GM23338 (cell line): ENCODE measurements around the gene CHST10. TPM values are rescaled to one million over a fixed set of nuclear protein-coding genes. Genes with fewer than 3 reads are reported as not detected.

Experiments
- ATAC-seq: fragments of 200-7000 bp; cut with Tn5 transposase; 3 replicates; pipeline ENCODE4 v1.9.1; 2020
- DNase-seq: peaks from one replicate; pipeline ENCODE4 v3.0.0-alpha.2; 2015; ENCODE audit warnings: low spot score
- H2AFZ ChIP-seq: fragments of 200-600 bp; sonication (generic); 2 replicates; pipeline ENCODE4 v1.8.0; 2016; ENCODE audit warnings: antibody characterized with exemption, mild to moderate bottlenecking, moderate library complexity
- H3F3A ChIP-seq: fragments of 200-600 bp; sonication (generic); replicated peaks from 2 replicates; pipeline ENCODE4 v1.8.0; 2017; ENCODE audit warnings: antibody characterized with exemption, mixed run types, low read depth
- H3K27ac ChIP-seq: fragments of 200-600 bp; sonication (generic); 2 replicates; pipeline ENCODE4 v1.6.1; 2016; ENCODE audit warnings: low read depth
- H3K27me3 ChIP-seq: fragments of 200-600 bp; sonication (generic); 2 replicates; pipeline ENCODE4 v1.8.0; 2016; ENCODE audit warnings: mild to moderate bottlenecking, mixed run types, moderate library complexity; ENCODE audit not compliant: insufficient read depth
- H3K36me3 ChIP-seq: fragments of 200-600 bp; sonication (generic); 2 replicates; pipeline ENCODE4 v1.8.0; 2016; ENCODE audit warnings: mild to moderate bottlenecking; ENCODE audit not compliant: insufficient read depth
- H3K4me1 ChIP-seq: fragments of 200-600 bp; sonication (generic); 2 replicates; pipeline ENCODE4 v1.8.0; 2016; ENCODE audit warnings: mild to moderate bottlenecking, moderate library complexity; ENCODE audit not compliant: insufficient read depth
- H3K4me2 ChIP-seq: fragments of 200-600 bp; sonication (generic); 2 replicates; pipeline ENCODE4 v1.7.1; 2017; ENCODE audit warnings: mixed run types
- H3K4me3 ChIP-seq: fragments of 200-600 bp; sonication (generic); 2 replicates; pipeline ENCODE4 v1.6.1; 2016; ENCODE audit warnings: mixed run types
- H3K79me2 ChIP-seq: fragments of 200-600 bp; sonication (generic); replicated peaks from 2 replicates; pipeline ENCODE4 v1.8.0; 2017; ENCODE audit warnings: mild to moderate bottlenecking; ENCODE audit not compliant: insufficient read depth
- H3K9me2 ChIP-seq: fragments of 200-600 bp; sonication (generic); 2 replicates; pipeline ENCODE4 v1.8.0; 2017; ENCODE audit not compliant: insufficient read depth
- H4K20me1 ChIP-seq: fragments of 200-600 bp; sonication (generic); replicated peaks from 2 replicates; pipeline ENCODE4 v1.8.0; 2017; ENCODE audit warnings: mild to moderate bottlenecking; ENCODE audit not compliant: insufficient read depth
- H3K27ac Mint-ChIP-seq: 2 replicates; pipeline ENCODE4 v1.8.0; 2020; ENCODE audit warnings: inconsistent platforms, mild to moderate bottlenecking, moderate library complexity, mixed read lengths
- H3K27me3 Mint-ChIP-seq: 3 replicates; pipeline ENCODE4 v1.8.0; 2022; ENCODE audit warnings: low read depth, mild to moderate bottlenecking, moderate library complexity, mixed read lengths, inconsistent platforms; ENCODE audit not compliant: insufficient read depth, poor library complexity
- H3K36me3 Mint-ChIP-seq: 3 replicates; pipeline ENCODE4 v1.8.0; 2021; ENCODE audit warnings: low read depth, mild to moderate bottlenecking, inconsistent platforms, moderate library complexity, mixed read lengths
- H3K4me1 Mint-ChIP-seq: 3 replicates; pipeline ENCODE4 v1.8.0; 2020; ENCODE audit warnings: mild to moderate bottlenecking, inconsistent platforms, mixed read lengths
- H3K4me3 Mint-ChIP-seq: 3 replicates; pipeline ENCODE4 v1.8.0; 2021; ENCODE audit warnings: moderate library complexity, mild to moderate bottlenecking, inconsistent platforms, mixed read lengths
- H3K9me3 Mint-ChIP-seq: 3 replicates; pipeline ENCODE4 v1.8.0; 2020; ENCODE audit warnings: moderate library complexity, mild to moderate bottlenecking, inconsistent platforms, mixed read lengths
- CREB1 ChIP-seq: fragments of 250-450 bp; sonication (Bioruptor Pico); IDR thresholded peaks from 2 replicates; pipeline ENCODE4 v1.5.0; 2020; ENCODE audit warnings: low read depth, mild to moderate bottlenecking, moderate library complexity
- ETS1 ChIP-seq: IDR thresholded peaks from 2 replicates; pipeline ENCODE4 v1.6.1; 2016; ENCODE audit warnings: antibody characterized with exemption
- EZH2 ChIP-seq: fragments of 200-600 bp; sonication (generic); IDR thresholded peaks from one replicate; pipeline ENCODE4 v1.8.0; 2017; ENCODE audit warnings: antibody characterized with exemption, mild to moderate bottlenecking, low read depth; ENCODE audit not compliant: unreplicated experiment
- EZH2phosphoT487 ChIP-seq: fragments of 200-600 bp; sonication (generic); IDR thresholded peaks from one replicate; pipeline ENCODE4 v1.8.1; 2018; ENCODE audit warnings: antibody characterized with exemption; ENCODE audit not compliant: unreplicated experiment
- JUNB ChIP-seq: IDR thresholded peaks from one replicate; pipeline ENCODE4 v1.6.1; 2016; ENCODE audit warnings: antibody characterized with exemption; ENCODE audit not compliant: unreplicated experiment
- NANOG ChIP-seq: IDR thresholded peaks from 2 replicates; pipeline ENCODE4 v1.6.1; 2016; ENCODE audit warnings: antibody characterized with exemption, borderline replicate concordance
- POLR2AphosphoS5 ChIP-seq: IDR thresholded peaks from 2 replicates; pipeline ENCODE4 v1.6.1; 2016; ENCODE audit warnings: antibody characterized with exemption, low read depth
- STAT1 ChIP-seq: IDR thresholded peaks from one replicate; pipeline ENCODE4 v1.6.1; 2016; ENCODE audit warnings: antibody characterized with exemption; ENCODE audit not compliant: unreplicated experiment
- ZNF114 ChIP-seq: fragments of 250-450 bp; sonication (Bioruptor Pico); IDR thresholded peaks from 2 replicates; pipeline ENCODE4 v1.5.0; 2020; ENCODE audit warnings: mild to moderate bottlenecking, moderate library complexity
- ZNF331 ChIP-seq: fragments of 250-450 bp; sonication (Bioruptor Pico); IDR thresholded peaks from 2 replicates; pipeline ENCODE4 v1.5.0; 2020; ENCODE audit warnings: low read depth, mild to moderate bottlenecking, moderate library complexity
- ZNF462 ChIP-seq: fragments of 250-450 bp; sonication (Bioruptor Pico); IDR thresholded peaks from 2 replicates; pipeline ENCODE4 v1.5.0; 2020; ENCODE audit warnings: mild to moderate bottlenecking, moderate library complexity
- polyA plus RNA-seq: library from polyadenylated mRNA; unstranded; fragments of >200 nt; fragmentation: Nextera tagmentation; extraction: Ambion mirVana; gene quantifications from 2 replicates; pipeline ENCODE4 v1.2.1, GENCODE V29; 2016
- total RNA-seq: library from RNA; depleted of rRNA; stranded (reverse); fragments of >200 nt; shearing (Covaris generic); gene quantifications from 2 replicates; pipeline ENCODE4 v1.2.3, GENCODE V29; 2014

Gene CHST10
- total and polyA plus RNA-seq, 2 experiments from 2014 or later: 7.7 to 24.5 TPM

GRCh38 chr2:100416397-100416934 is 1.0 kb downstream of the CHST10 start:
- Histone ChIP-seq H3K9me2 (no peaks in the 10 kb centered on the region), H3K4me3 (peak overlapping the region; percentile 84), H3K4me2 (peak overlapping the region; percentile 93), H3K36me3 (no peaks in the 10 kb centered on the region), H4K20me1 (no peaks in the 10 kb centered on the region; the same call in 1 of the 2 replicates), H3K27me3 (no peaks in the 10 kb centered on the region), H2AFZ (peak overlapping the region; percentile 97), H3F3A (0 out of 2 replicates have a peak, but pooled peaks cover 2% of the 10 kb centered on the region), H3K79me2 (peaks cover 42% of the 10 kb centered on the region), H3K4me1 (peaks cover 55% of the 10 kb centered on the region), H3K27ac (no peak overlapping the region)
- DNase-seq: no peak
- peaks cover 15% of the 10 kb centered on the region; the same call in 2 of the 3 replicates for H3K36me3 Mint-ChIP-seq
- H3K27me3 Mint-ChIP-seq: peaks cover 11% of the 10 kb centered on the region
- H3K27ac Mint-ChIP-seq: peak overlapping the region; percentile 83
- peaks cover 53% of the 10 kb centered on the region for H3K4me1 Mint-ChIP-seq
- TF ChIP-seq EZH2 (no peak), ZNF331 (CRISPR knock-in tag) (no peak), EZH2phosphoT487 (no peak), POLR2AphosphoS5 (no peak), CREB1 (CRISPR knock-in tag) (no peak), ETS1 (no peak), NANOG (no peak), ZNF114 (CRISPR knock-in tag) (no peak)
- H3K9me3 Mint-ChIP-seq: no peaks in the 10 kb centered on the region
- H3K4me3 Mint-ChIP-seq: peak overlapping the region; percentile 91
- no peak for ATAC-seq

- TF ChIP-seq STAT1: no peak
- TF ChIP-seq NANOG: no peak
- no peak for TF ChIP-seq JUNB
- no peak for TF ChIP-seq ETS1
- TF ChIP-seq CREB1 (CRISPR knock-in tag): no peak
- TF ChIP-seq ZNF462: no peak
- no peak for TF ChIP-seq ZNF331 (CRISPR knock-in tag)
- no peak for TF ChIP-seq POLR2AphosphoS5
- Histone ChIP-seq H3F3A (0 out of 2 replicates have a peak, but pooled peaks cover 3% of the 10 kb centered on the region), H2AFZ (no peak overlapping the region), H3K27ac (peak overlapping the region; percentile 91), H3K79me2 (peaks cover 66% of the 10 kb centered on the region), H3K9me2 (no peaks in the 10 kb centered on the region), H3K4me1 (peaks cover 75% of the 10 kb centered on the region), H3K4me3 (peak overlapping the region; percentile 1; the same call in 1 of the 2 replicates), H3K27me3 (no peaks in the 10 kb centered on the region), H3K4me2 (peak overlapping the region; percentile 70), H3K36me3 (no peaks in the 10 kb centered on the region), H4K20me1 (no peaks in the 10 kb centered on the region; the same call in 1 of the 2 replicates)
- peaks cover 24% of the 10 kb centered on the region; the same call in 2 of the 3 replicates for H3K36me3 Mint-ChIP-seq
- peaks cover 11% of the 10 kb centered on the region for H3K27me3 Mint-ChIP-seq
- ATAC-seq (peak; percentile 8), DNase-seq (peak; percentile 50)
- no peaks in the 10 kb centered on the region for H3K9me3 Mint-ChIP-seq
- H3K4me3 Mint-ChIP-seq: peak overlapping the region; percentile 26
- peak overlapping the region; percentile 94 for H3K27ac Mint-ChIP-seq
- peaks cover 77% of the 10 kb centered on the region for H3K4me1 Mint-ChIP-seq
Observed at GRCh38 chr2:100413571-100413970, 3.9 kb downstream of the CHST10 start.
